GM10266 (cell line): ENCODE data around the gene HPS1.

Experiments
- DNase-seq: peaks from one replicate; pipeline ENCODE4 v3.0.0; 2012; ENCODE audit errors: extremely low spot score
- TF ChIP-seq, protein P1 (sequence below): IDR thresholded peaks from 2 replicates; pipeline ENCODE4 v1.5.1; 2012; ENCODE audit warnings: mild to moderate bottlenecking, low read depth; ENCODE audit not compliant: control insufficient read depth, insufficient read depth; ENCODE audit errors: missing control alignments

HPS1 gene

DNA sequence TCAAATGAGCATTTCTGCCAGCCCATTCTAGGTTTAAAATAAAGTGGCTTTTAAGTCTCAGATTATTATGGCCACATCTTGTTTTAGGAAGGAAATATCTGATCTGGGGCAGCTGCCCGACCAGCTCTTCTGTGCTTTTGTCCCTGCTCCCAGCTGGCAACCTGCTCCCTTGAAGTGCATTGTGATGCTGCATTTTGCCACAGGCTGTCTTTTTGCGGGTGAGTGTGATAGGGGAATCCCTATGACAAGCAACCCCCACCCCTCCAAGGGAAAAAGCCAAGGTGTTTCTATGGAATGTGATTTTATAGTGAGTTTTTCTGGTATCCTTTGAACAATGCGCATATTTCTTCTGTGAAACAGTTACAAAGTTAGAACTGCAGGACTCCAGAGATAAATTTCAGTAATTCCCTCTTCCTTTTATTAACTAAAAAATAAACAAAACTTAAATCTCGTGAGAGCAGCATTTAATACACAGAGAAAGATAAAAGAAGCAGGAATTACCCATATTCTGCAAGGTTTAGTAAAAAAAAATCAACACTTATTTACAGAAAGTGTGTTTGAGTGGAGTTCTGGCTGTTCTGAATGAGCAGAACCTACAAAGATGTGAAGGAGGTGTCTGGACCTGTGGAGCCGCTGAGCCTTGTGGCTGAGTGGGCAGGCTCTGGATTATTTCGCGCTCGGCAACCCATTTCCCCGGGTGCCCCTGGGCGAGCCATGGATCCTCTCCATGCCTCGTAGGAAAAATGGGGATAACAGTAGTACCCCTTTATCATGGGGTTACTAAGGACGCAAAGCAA is 10.1 kb upstream of the HPS1 start:
- TF ChIP-seq, protein P1, sequence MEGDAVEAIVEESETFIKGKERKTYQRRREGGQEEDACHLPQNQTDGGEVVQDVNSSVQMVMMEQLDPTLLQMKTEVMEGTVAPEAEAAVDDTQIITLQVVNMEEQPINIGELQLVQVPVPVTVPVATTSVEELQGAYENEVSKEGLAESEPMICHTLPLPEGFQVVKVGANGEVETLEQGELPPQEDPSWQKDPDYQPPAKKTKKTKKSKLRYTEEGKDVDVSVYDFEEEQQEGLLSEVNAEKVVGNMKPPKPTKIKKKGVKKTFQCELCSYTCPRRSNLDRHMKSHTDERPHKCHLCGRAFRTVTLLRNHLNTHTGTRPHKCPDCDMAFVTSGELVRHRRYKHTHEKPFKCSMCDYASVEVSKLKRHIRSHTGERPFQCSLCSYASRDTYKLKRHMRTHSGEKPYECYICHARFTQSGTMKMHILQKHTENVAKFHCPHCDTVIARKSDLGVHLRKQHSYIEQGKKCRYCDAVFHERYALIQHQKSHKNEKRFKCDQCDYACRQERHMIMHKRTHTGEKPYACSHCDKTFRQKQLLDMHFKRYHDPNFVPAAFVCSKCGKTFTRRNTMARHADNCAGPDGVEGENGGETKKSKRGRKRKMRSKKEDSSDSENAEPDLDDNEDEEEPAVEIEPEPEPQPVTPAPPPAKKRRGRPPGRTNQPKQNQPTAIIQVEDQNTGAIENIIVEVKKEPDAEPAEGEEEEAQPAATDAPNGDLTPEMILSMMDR = no peak
- no peak for DNase-seq

DNA sequence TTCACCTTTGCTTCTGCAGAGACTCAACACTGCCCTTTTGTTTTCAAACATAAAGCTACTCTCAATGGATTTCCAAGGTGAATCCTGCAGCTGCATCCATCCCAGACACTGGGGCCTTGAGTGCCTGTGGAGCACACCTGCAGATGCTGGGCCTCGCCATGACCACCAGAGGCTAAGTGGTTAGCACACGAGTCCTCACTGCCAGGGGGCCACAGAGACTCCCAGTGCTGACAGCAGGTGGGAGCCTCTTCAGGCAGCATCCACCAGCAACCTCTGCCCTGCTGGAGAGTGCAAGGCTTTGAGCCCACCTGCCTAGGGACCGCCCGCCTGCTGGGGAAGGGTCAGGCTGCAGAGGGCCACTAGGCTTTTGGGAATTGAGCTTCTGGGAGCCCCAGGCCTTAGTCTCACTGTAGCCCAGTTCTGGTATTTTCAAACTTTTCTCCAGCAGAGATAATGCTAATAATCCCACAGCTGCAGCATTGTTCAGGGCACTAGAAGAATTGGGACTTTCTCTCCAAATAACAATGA is 9.4 kb upstream of the HPS1 start:
- TF ChIP-seq, protein P1 = no peak
- DNase-seq = no peak

DNA sequence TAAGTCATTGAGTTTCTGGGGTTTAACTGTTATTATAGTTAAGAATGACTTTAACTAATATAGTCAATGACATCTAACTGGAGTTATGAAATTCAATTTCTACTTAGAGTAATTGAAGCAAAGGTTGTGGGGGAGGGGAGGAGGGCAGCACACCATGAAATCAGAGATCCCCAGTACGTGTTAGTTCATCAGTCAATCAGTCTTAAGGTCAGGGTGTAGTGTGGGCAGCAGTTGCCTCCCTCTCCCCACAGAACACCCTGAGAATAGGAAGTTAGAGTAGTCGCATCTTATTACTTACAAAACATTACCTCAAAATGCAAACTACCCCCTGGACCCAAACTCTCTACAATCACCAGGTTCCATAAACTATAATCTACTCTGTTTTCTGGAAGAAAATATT is 7.0 kb upstream of the HPS1 start:
- TF ChIP-seq, protein P1 = no peak

DNA sequence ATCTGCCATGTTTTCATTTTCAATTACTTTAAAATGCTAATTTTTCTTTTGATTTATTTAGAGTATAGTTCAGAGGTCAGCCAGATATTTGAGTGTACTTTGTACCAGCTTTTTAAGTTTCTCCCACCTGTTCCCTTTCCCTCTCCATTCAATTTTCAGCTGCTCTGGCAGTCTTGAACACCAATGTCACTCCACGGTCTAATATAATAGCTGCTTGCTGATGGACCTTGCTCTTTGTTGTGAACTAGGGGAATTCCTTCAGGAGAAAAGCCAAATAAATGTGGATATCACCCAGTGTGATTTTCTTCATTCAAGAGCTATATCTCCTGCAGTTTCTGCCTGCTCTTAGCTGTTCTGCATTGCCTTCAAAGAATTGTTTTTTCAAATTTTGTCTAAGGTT is 3.9 kb upstream of the HPS1 start:
- no peak for DNase-seq
- TF ChIP-seq, protein P1 = no peak

More for the DNA sequence above, 7.0 kb upstream of the HPS1 start:
- no peak for DNase-seq

DNA sequence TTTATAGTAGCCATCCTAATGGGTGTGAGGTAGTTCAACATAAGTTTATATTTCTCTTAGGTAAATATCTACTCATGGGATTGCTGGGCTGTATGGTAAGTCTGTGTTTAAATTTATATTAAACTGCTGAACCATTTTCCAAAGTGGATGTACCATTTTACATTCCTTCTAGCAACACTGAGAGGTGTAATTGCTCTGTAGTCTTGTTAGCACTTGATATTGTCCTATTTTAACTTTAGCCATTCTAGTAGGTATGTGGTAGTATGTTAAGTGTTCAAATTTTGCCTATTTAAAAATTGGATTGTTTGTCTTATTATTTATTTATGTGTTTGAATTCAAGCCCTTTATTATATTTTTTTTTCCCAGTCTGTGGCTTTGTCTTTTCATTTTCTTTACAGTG is 2.6 kb upstream of the HPS1 start:
- no peak for DNase-seq

DNA sequence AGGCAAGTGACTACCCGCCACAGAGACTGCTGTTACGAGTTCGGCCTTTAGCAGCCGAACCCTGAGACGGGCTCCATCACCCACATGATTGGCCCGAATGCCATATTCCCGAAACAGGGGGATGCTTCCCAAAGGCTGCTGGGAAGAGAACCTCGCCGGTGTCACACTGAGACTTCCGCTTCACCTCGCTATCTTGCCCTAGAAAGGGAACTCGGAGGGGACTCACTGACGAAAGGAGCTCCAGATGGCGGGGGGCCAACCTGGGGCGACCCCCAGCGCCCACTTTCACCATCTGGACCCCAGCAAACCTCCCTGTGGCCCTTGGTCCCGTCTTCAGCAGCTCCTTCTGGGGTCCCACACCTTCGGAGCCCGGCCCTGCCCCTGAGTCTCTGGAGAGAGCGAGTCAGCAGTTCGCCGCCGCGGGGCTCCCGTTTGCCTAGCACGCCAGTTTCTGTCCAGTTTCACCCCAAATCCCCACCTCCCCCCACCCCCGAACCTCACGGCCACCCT is 529 bp downstream of the HPS1 start:
- no peak for DNase-seq
- TF ChIP-seq, protein P1 = peak; percentile 22

More for the DNA sequence above, 2.6 kb upstream of the HPS1 start:
- TF ChIP-seq, protein P1 = no peak
